Prostate gland (tissue), 2 donors: ENCODE measurements around the gene MTHFD2L.
A peak's percentile ranks its signal among the peaks of the same experiment; 100 is the strongest.

Experiments
- POLR2A ChIP-seq: fragments of 450-650 bp; IDR thresholded peaks from one replicate; pipeline ENCODE4 v1.6.1; 2016; ENCODE audit warnings: antibody characterized with exemption, mild to moderate bottlenecking
- POLR2AphosphoS5 ChIP-seq: sonication (generic); formaldehyde crosslinking; IDR thresholded peaks from one replicate; pipeline ENCODE4 v1.6.1; 2017; ENCODE audit warnings: antibody characterized with exemption
- TF ChIP-seq, protein P1 (sequence below), 4 experiments: fragments of 200-600 bp in 2 of 4; fragments of 450-650 bp in 2 of 4; sonication (generic) in 2 of 4; IDR thresholded peaks; 1 replicate in 3 of 4; 2 replicates in 1 of 4; pipeline ENCODE4 v1.5.1; 2016 to 2019; ENCODE audit warnings: antibody characterized with exemption in 4 of 4, mild to moderate bottlenecking in 2 of 4, moderate library complexity in 2 of 4

DNA sequence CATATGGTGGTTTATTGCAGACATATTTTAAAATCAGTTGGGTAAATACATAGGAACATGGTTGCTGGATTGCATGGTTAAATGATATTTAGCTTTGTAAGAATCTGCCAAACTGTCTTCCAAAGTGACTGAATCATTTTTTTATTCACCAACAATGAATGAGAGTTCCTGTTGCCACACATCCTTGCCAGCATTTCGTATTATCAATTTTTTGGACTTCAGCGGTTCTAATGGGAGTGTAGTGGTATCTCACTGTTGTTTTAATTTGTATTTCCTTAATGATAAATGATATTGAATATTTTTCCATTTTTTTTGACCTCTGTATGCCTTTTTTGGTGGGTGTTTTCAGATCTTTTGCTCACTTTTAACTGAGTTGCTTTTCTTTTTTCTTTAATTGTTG is 1.4 kb upstream of the MTHFD2L start:
- TF ChIP-seq, protein P1, sequence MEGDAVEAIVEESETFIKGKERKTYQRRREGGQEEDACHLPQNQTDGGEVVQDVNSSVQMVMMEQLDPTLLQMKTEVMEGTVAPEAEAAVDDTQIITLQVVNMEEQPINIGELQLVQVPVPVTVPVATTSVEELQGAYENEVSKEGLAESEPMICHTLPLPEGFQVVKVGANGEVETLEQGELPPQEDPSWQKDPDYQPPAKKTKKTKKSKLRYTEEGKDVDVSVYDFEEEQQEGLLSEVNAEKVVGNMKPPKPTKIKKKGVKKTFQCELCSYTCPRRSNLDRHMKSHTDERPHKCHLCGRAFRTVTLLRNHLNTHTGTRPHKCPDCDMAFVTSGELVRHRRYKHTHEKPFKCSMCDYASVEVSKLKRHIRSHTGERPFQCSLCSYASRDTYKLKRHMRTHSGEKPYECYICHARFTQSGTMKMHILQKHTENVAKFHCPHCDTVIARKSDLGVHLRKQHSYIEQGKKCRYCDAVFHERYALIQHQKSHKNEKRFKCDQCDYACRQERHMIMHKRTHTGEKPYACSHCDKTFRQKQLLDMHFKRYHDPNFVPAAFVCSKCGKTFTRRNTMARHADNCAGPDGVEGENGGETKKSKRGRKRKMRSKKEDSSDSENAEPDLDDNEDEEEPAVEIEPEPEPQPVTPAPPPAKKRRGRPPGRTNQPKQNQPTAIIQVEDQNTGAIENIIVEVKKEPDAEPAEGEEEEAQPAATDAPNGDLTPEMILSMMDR (IDR thresholded peaks at IDR 0.05), result no peak
- TF ChIP-seq POLR2AphosphoS5 (peak; percentile 17), POLR2A (no peak)
